HG03060 (cell line): ENCODE results near the gene C1orf122.

ENCODE experiments used
- ATAC-seq: cut with Tn5 transposase; IDR thresholded peaks from one replicate; pipeline ENCODE4 v1.9.1; 2021; ENCODE audit warnings: low read depth, moderate number of reproducible peaks; ENCODE audit not compliant: unreplicated experiment

The C1orf122 gene

GRCh38 chr1:37797750-37798345 is 9.7 kb upstream of the C1orf122 start:
- no peak for ATAC-seq

- ATAC-seq = no peak
Measured at GRCh38 chr1:37802439-37802838, 5.2 kb upstream of the C1orf122 start.

GRCh38 chr1:37807220-37807554 is 403 bp upstream of the C1orf122 start:
- no peak for ATAC-seq

- no peak for ATAC-seq
Measured at GRCh38 chr1:37808369-37809319, 1.1 kb downstream of the C1orf122 start.

- no peak for ATAC-seq
Measured at GRCh38 chr1:37809942-37810341, 2.4 kb downstream of the C1orf122 start.

GRCh38 chr1:37811027-37811655 is 3.6 kb downstream of the C1orf122 start:
- ATAC-seq = no peak

- ATAC-seq = no peak
Measured at GRCh38 chr1:37813529-37814145, 6.0 kb downstream of the C1orf122 start.

- ATAC-seq = no peak
Measured at GRCh38 chr1:37814252-37814651, 6.7 kb downstream of the C1orf122 start.

GRCh38 chr1:37817481-37817880 is 9.9 kb downstream of the C1orf122 start:
- no peak for ATAC-seq

- ATAC-seq = no peak
Measured at GRCh38 chr1:37821481-37821880, 13.9 kb downstream of the C1orf122 start.

- no peak for ATAC-seq
Measured at GRCh38 chr1:37822906-37823815, 15.6 kb downstream of the C1orf122 start.

- no peak for ATAC-seq
Measured at GRCh38 chr1:37824001-37824400, 16.4 kb downstream of the C1orf122 start.

- no peak for ATAC-seq
Measured at GRCh38 chr1:37825506-37825905, 17.9 kb downstream of the C1orf122 start.

- ATAC-seq = no peak
Measured at GRCh38 chr1:37828410-37829074, 21.0 kb downstream of the C1orf122 start.

- no peak for ATAC-seq
Measured at GRCh38 chr1:37831109-37831508, 23.5 kb downstream of the C1orf122 start.

- ATAC-seq = no peak
Measured at GRCh38 chr1:37831809-37832208, 24.2 kb downstream of the C1orf122 start.

- no peak for ATAC-seq
Measured at GRCh38 chr1:37836788-37837187, 29.2 kb downstream of the C1orf122 start.

- ATAC-seq = no peak
Measured at GRCh38 chr1:37839676-37840075, 32.1 kb downstream of the C1orf122 start.

GRCh38 chr1:37840711-37841110 is 33.1 kb downstream of the C1orf122 start:
- no peak for ATAC-seq

- ATAC-seq = no peak
Measured at GRCh38 chr1:37841652-37842051, 34.1 kb downstream of the C1orf122 start.
